CD4-positive, alpha-beta T cell treated with Interleukin-15 for 4 hours (primary cell): ENCODE results near the gene CHMP5.
A peak's percentile ranks its signal among the peaks of the same experiment; 100 is the strongest.

Source experiments
- DNase-seq: peaks from one replicate; pipeline ENCODE4 v3.0.0-alpha.2; 2020; ENCODE audit warnings: low spot score

CHMP5 gene

GRCh38 chr9:33244137-33244784 lies 20.6 kb upstream of the CHMP5 start:
- DNase-seq, result no peak

GRCh38 chr9:33245341-33245740 lies 19.5 kb upstream of the CHMP5 start:
- no peak for DNase-seq

GRCh38 chr9:33246269-33246860 lies 18.5 kb upstream of the CHMP5 start:
- DNase-seq, result no peak

- no peak for DNase-seq
Measured at GRCh38 chr9:33248606-33249005, 16.2 kb upstream of the CHMP5 start.

GRCh38 chr9:33249087-33249658 lies 15.7 kb upstream of the CHMP5 start:
- no peak for DNase-seq

- no peak for DNase-seq
Measured at GRCh38 chr9:33249983-33250382, 14.9 kb upstream of the CHMP5 start.

GRCh38 chr9:33250458-33250995 lies 14.3 kb upstream of the CHMP5 start:
- no peak for DNase-seq

- no peak for DNase-seq
Measured at GRCh38 chr9:33254211-33254610, 10.6 kb upstream of the CHMP5 start.

- no peak for DNase-seq
Measured at GRCh38 chr9:33255014-33255413, 9.8 kb upstream of the CHMP5 start.

- DNase-seq, result no peak
Measured at GRCh38 chr9:33255471-33255870, 9.4 kb upstream of the CHMP5 start.

GRCh38 chr9:33256236-33256635 lies 8.6 kb upstream of the CHMP5 start:
- DNase-seq, result no peak

- DNase-seq, result no peak
Measured at GRCh38 chr9:33257276-33257675, 7.6 kb upstream of the CHMP5 start.

GRCh38 chr9:33260372-33260771 lies 4.5 kb upstream of the CHMP5 start:
- no peak for DNase-seq

- DNase-seq, result peak; percentile 3
Measured at GRCh38 chr9:33263131-33264002, 1.5 kb upstream of the CHMP5 start.

GRCh38 chr9:33264003-33264472 lies 811 bp upstream of the CHMP5 start:
- DNase-seq, result peak; percentile 17

GRCh38 chr9:33265211-33265865 lies 489 bp downstream of the CHMP5 start:
- DNase-seq, result no peak

- no peak for DNase-seq
Measured at GRCh38 chr9:33267151-33267767, 2.4 kb downstream of the CHMP5 start.

- no peak for DNase-seq
Measured at GRCh38 chr9:33270146-33270545, 5.3 kb downstream of the CHMP5 start.

- no peak for DNase-seq
Measured at GRCh38 chr9:33272061-33272460, 7.2 kb downstream of the CHMP5 start.

- no peak for DNase-seq
Measured at GRCh38 chr9:33273266-33273971, 8.6 kb downstream of the CHMP5 start.

- DNase-seq, result no peak
Measured at GRCh38 chr9:33273972-33274328, 9.1 kb downstream of the CHMP5 start.
